Measurements from ENCODE around the gene MARCHF5. TPM values are rescaled to one million over a fixed set of nuclear protein-coding genes. Genes with fewer than 3 reads are reported as not detected.
"Not testable (repeated sequence)": the region's sequence is repeated elsewhere in the genome, so short reads cannot be mapped to it uniquely, and the experiment has no call there.

Gene MARCHF5
- total RNA-seq, 1 experiment from 2014 or later, result 59.1 TPM

DNA sequence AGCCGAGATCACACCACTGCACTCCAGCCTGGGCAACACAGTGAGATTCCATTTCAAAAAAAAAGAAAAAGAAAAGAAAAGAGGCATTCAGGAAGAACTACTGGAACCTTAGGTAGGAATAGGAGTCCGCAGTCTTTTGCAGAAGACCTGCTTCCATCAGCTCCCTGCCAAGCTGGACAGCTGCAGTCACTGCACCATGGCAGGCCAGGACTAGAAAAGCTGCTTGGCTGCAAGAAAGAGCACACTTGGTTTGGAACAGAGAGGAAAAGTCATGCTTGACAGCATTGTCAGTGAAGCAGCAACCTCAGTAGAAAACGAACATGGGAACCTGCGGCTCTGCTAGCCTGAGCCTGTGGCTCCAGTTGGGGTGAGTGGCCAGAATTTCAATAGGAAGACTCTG lies 104.3 kb downstream of the MARCHF5 start (continued):
- TF ChIP-seq, protein P1, sequence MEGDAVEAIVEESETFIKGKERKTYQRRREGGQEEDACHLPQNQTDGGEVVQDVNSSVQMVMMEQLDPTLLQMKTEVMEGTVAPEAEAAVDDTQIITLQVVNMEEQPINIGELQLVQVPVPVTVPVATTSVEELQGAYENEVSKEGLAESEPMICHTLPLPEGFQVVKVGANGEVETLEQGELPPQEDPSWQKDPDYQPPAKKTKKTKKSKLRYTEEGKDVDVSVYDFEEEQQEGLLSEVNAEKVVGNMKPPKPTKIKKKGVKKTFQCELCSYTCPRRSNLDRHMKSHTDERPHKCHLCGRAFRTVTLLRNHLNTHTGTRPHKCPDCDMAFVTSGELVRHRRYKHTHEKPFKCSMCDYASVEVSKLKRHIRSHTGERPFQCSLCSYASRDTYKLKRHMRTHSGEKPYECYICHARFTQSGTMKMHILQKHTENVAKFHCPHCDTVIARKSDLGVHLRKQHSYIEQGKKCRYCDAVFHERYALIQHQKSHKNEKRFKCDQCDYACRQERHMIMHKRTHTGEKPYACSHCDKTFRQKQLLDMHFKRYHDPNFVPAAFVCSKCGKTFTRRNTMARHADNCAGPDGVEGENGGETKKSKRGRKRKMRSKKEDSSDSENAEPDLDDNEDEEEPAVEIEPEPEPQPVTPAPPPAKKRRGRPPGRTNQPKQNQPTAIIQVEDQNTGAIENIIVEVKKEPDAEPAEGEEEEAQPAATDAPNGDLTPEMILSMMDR (IDR thresholded peaks at IDR 0.05 in 2 of 3, conservative IDR thresholded peaks at IDR 0.05 in 1 of 3; ENCODE audit: borderline replicate concordance in 1 of 3, insufficient read depth in 1 of 3, low read depth in 2 of 3, low read length in 2 of 3), result no peak
- no peak for TF ChIP-seq EZH2 (IDR thresholded peaks at IDR 0.05)
- TF ChIP-seq EGR1 (IDR thresholded peaks at IDR 0.05; ENCODE audit: low read depth), result no peak
- no peak for TF ChIP-seq RAD21 (IDR thresholded peaks at IDR 0.05; ENCODE audit: low read depth)
- TF ChIP-seq, protein P2, sequence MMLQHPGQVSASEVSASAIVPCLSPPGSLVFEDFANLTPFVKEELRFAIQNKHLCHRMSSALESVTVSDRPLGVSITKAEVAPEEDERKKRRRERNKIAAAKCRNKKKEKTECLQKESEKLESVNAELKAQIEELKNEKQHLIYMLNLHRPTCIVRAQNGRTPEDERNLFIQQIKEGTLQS (IDR thresholded peaks at IDR 0.05), result no peak

DNA sequence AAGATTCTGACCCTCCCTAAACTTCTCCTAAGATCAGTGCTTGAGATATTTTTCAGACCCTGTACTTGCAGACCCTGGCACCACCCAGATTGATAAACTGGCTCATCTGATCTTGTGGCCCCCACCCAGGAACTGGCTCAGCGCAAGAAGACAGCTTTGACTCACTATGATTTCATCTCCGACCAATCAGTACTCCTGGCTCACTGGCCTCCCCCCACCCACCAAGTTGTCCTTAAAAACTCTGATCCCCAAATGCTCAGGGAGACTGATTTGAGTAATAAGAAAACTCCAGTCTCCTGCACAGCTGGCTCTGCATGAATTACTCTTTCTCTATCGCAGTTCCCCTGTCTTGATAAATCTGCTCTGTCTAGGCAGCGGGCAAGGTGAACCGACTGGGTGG lies 111.3 kb downstream of the MARCHF5 start:
- ATAC-seq; intact Hi-C loops (cut with micrococcal nuclease); H3K4me3 ChIP-seq (replicated peaks in 1 of 2; ENCODE audit: low read depth in 1 of 2, low read length in 2 of 2); H2AFZ ChIP-seq (ENCODE audit: low read depth, low read length, poor library complexity, severe bottlenecking); BruUV-seq (replicated peaks); H3K27me3 ChIP-seq (ENCODE audit: insufficient read depth, low read length); H3K36me3 ChIP-seq (ENCODE audit: control insufficient read depth in 1 of 2, insufficient read depth in 2 of 2, low read length in 2 of 2); DNase-seq (ENCODE audit: low read depth, low spot score); H3K79me2 ChIP-seq (ENCODE audit: insufficient read depth, low read length); H3K9ac ChIP-seq (ENCODE audit: low read length); RAD21 ChIA-PET (ENCODE audit: low non-redundant PET in 1 of 2, low total read pairs in 2 of 2, uncharacterized antibody in 2 of 2, unreplicated experiment in 2 of 2); H3K9me3 ChIP-seq (ENCODE audit: control insufficient read depth in 1 of 2, insufficient read depth in 1 of 2, low read depth in 1 of 2, low read length in 2 of 2); H3K4me1 ChIP-seq (ENCODE audit: control insufficient read depth in 1 of 2, insufficient read depth in 2 of 2, low read length in 2 of 2); H3K27ac ChIP-seq (ENCODE audit: low read depth, low read length); H4K20me1 ChIP-seq (ENCODE audit: insufficient read depth); H3K4me2 ChIP-seq (ENCODE audit: low read length); CTCF ChIA-PET; POLR2A ChIA-PET; H3K9me2 ChIP-seq (ENCODE audit: insufficient read depth): not testable (repeated sequence)

Other genes starting within 250 kb of the MARCHF5 start
- 3.0 TPM for gene CPEB3, start 89 bp upstream of the MARCHF5 start, total RNA-seq (2021; ENCODE audit: unreplicated experiment)